HepG2 (cell line): ENCODE data around the gene RPL23. TPM values are rescaled to one million over a fixed set of nuclear protein-coding genes. Genes with fewer than 3 reads are reported as not detected.

ENCODE experiments used
- ADNP ChIP-seq: sonication (generic); formaldehyde crosslinking; IDR thresholded peaks from 2 replicates; pipeline ENCODE4 v1.4.0; 2020; ENCODE audit warnings: missing genetic modification reagents
- CC2D1A ChIP-seq: sonication (generic); formaldehyde crosslinking; IDR thresholded peaks from 2 replicates; pipeline ENCODE4 v1.8.1; 2023; ENCODE audit warnings: mild to moderate bottlenecking, missing genetic modification reagents
- CENPBD1 ChIP-seq: sonication (generic); formaldehyde crosslinking; IDR thresholded peaks from 2 replicates; pipeline ENCODE4 v1.8.0; 2022; ENCODE audit warnings: missing genetic modification reagents, low read depth, mild to moderate bottlenecking, borderline replicate concordance
- CENPT ChIP-seq: sonication (generic); formaldehyde crosslinking; IDR thresholded peaks from 2 replicates; pipeline ENCODE4 v1.8.0; 2022; ENCODE audit warnings: low read depth, mild to moderate bottlenecking, moderate library complexity, missing genetic modification reagents
- DMAP1 ChIP-seq: IDR thresholded peaks from 2 replicates; pipeline ENCODE4 v1.6.1; 2016
- ELF1 ChIP-seq: sonication (generic); formaldehyde crosslinking; IDR thresholded peaks from 2 replicates; pipeline ENCODE4 v1.4.0; 2020; ENCODE audit warnings: missing genetic modification reagents
- ELF4 ChIP-seq: sonication (generic); formaldehyde crosslinking; IDR thresholded peaks from 2 replicates; pipeline ENCODE4 v1.5.0; 2020; ENCODE audit warnings: missing genetic modification reagents, mild to moderate bottlenecking, moderate library complexity, borderline replicate concordance
- GABPA ChIP-seq, 2 experiments: IDR thresholded peaks; 2 replicates each; pipeline ENCODE4 v1.6.1; 2011 to 2016; ENCODE audit warnings: low read depth in 2 of 2, low read length in 1 of 2, missing biosample characterization in 1 of 2, missing genetic modification characterization in 1 of 2
- HNRNPK ChIP-seq: fragments of 200-400 bp; formaldehyde crosslinking; IDR thresholded peaks from 2 replicates; pipeline ENCODE4 v1.6.1; 2018; ENCODE audit warnings: low read length, low read depth, moderate library complexity, mild to moderate bottlenecking; ENCODE audit not compliant: poor library complexity, severe bottlenecking
- IRF9 ChIP-seq: sonication (generic); formaldehyde crosslinking; IDR thresholded peaks from 2 replicates; pipeline ENCODE4 v1.8.0; 2022; ENCODE audit warnings: missing genetic modification reagents, mild to moderate bottlenecking, borderline replicate concordance
- KDM6A ChIP-seq: IDR thresholded peaks from 2 replicates; pipeline ENCODE4 v1.6.1; 2016; ENCODE audit warnings: low read depth
- MAFG ChIP-seq: sonication (generic); formaldehyde crosslinking; IDR thresholded peaks from 2 replicates; pipeline ENCODE4 v1.5.1; 2020; ENCODE audit warnings: mild to moderate bottlenecking, missing genetic modification reagents
- MXD1 ChIP-seq: sonication (generic); formaldehyde crosslinking; IDR thresholded peaks from 2 replicates; pipeline ENCODE4 v1.4.0; 2020; ENCODE audit warnings: mild to moderate bottlenecking, missing genetic modification reagents
- MYPOP ChIP-seq: sonication (generic); formaldehyde crosslinking; IDR thresholded peaks from 2 replicates; pipeline ENCODE4 v1.8.1; 2023; ENCODE audit warnings: mild to moderate bottlenecking, moderate library complexity, missing genetic modification reagents
- NCOA5 ChIP-seq: sonication (generic); formaldehyde crosslinking; IDR thresholded peaks from 2 replicates; pipeline ENCODE4 v1.4.0; 2020; ENCODE audit warnings: missing genetic modification reagents
- SP2 ChIP-seq: sonication (generic); formaldehyde crosslinking; IDR thresholded peaks from 2 replicates; pipeline ENCODE4 v1.5.1; 2020; ENCODE audit warnings: mild to moderate bottlenecking, missing genetic modification reagents
- TBL1XR1 ChIP-seq: fragments of 150-350 bp; IDR thresholded peaks from 2 replicates; pipeline ENCODE4 v1.6.1; 2014; ENCODE audit warnings: borderline replicate concordance, low read length; ENCODE audit not compliant: partially characterized antibody
- TBP ChIP-seq: sonication (generic); formaldehyde crosslinking; IDR thresholded peaks from 2 replicates; pipeline ENCODE4 v1.5.0; 2020; ENCODE audit warnings: missing genetic modification reagents
- ZBTB20 ChIP-seq: sonication (generic); formaldehyde crosslinking; IDR thresholded peaks from 2 replicates; pipeline ENCODE4 v1.8.1; 2023; ENCODE audit warnings: missing genetic modification reagents, low read depth, mild to moderate bottlenecking, borderline replicate concordance
- ZNF160 ChIP-seq: sonication (generic); formaldehyde crosslinking; IDR thresholded peaks from 2 replicates; pipeline ENCODE4 v1.8.0; 2022; ENCODE audit warnings: mild to moderate bottlenecking, inconsistent platforms, missing genetic modification reagents
- ZNF292 ChIP-seq: sonication (generic); formaldehyde crosslinking; IDR thresholded peaks from 2 replicates; pipeline ENCODE4 v1.8.1; 2022; ENCODE audit warnings: mild to moderate bottlenecking, low read depth, missing genetic modification reagents, borderline replicate concordance
- ZNF543 ChIP-seq: sonication (generic); formaldehyde crosslinking; IDR thresholded peaks from 2 replicates; pipeline ENCODE4 v1.4.0; 2020; ENCODE audit warnings: mild to moderate bottlenecking, missing genetic modification reagents
- ZNF567 ChIP-seq: sonication (generic); formaldehyde crosslinking; IDR thresholded peaks from 2 replicates; pipeline ENCODE4 v1.8.1; 2023; ENCODE audit warnings: mild to moderate bottlenecking, missing genetic modification reagents, borderline replicate concordance
- ZNF674 ChIP-seq: sonication (generic); formaldehyde crosslinking; IDR thresholded peaks from 2 replicates; pipeline ENCODE4 v1.5.0; 2020; ENCODE audit warnings: low read depth, mild to moderate bottlenecking, missing genetic modification reagents
- ZNF740 ChIP-seq: sonication (generic); formaldehyde crosslinking; IDR thresholded peaks from 2 replicates; pipeline ENCODE4 v1.4.0; 2020; ENCODE audit warnings: missing genetic modification reagents
- ZNF775 ChIP-seq: sonication (generic); formaldehyde crosslinking; IDR thresholded peaks from 2 replicates; pipeline ENCODE4 v1.4.0; 2020; ENCODE audit warnings: missing genetic modification reagents, mild to moderate bottlenecking, moderate library complexity, borderline replicate concordance
- ZNF816 ChIP-seq: sonication (generic); formaldehyde crosslinking; IDR thresholded peaks from 2 replicates; pipeline ENCODE4 v1.8.0; 2022; ENCODE audit warnings: missing genetic modification reagents, mild to moderate bottlenecking, borderline replicate concordance
- polyA plus RNA-seq, 8 experiments: library from polyadenylated mRNA; depleted of rRNA in 3 of 8; stranded (reverse) in 7 of 8; unstranded in 1 of 8; fragments of >200 nt; fragmentation: Illumina TruSeq in 4 of 8; extraction: Trizol in 4 of 8; gene quantifications; 2 replicates each; pipeline versions ENCODE4 v1.2.1 to v1.2.3, GENCODE V29; 2011 to 2016; ENCODE audit warnings: low read depth in 4 of 8, missing spikeins in 1 of 8, mixed read lengths in 1 of 8; ENCODE audit not compliant: insufficient read depth in 1 of 8
- total RNA-seq, 5 experiments: library from RNA; depleted of rRNA; stranded (reverse); fragments of >200 nt; fragmentation: Illumina TruSeq; extraction: Trizol; gene quantifications; 2 replicates each; pipeline ENCODE4 v1.2.3, GENCODE V29; 2016; ENCODE audit warnings: low read depth in 1 of 5

The RPL23 gene
- total and polyA plus RNA-seq, 2 of the 13 experiments (the other 11 are each of a cell fraction or from before 2014, with no cell fraction given), result 2,790 to 4,860 TPM

DNA sequence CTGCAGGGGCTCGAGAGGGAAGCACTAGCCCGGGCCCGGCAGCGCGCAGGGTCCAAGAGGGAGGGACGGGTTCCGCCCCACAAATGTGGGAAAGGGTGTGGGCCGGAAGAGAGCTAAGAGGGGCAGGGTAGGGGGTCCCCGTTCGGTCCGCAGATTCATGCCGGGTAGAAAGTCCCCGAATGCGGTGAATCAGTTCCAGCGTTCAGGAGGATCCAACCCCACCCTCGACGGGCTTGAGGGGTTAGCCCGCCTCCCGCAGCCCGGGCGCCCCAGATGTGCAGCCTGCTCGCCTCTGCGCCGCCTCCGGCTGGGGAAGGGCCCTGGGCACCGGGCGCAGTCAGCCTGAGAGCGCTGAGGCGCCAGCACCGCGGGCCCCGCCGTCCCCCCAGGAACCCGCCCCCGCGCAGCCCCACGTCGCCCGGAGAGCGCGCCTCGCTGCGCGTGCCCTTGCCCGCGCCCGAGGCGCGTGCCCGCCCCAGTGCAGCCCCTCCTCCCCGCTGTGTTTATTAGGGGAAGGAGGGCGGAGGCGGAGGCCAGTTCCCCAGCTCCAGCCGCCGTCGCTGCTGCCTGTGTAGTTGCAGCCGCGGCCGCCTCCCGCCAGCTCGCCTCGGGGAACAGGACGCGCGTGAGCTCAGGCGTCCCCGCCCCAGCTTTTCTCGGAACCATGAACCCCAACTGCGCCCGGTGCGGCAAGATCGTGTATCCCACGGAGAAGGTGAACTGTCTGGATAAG, 16.2 kb upstream of the RPL23 start, which contains the start of gene LASP1 (continued):
- TF ChIP-seq ZNF775 (no peak), ZBTB20 (0 out of 2 replicates have a peak, but pooled peaks have one; percentile 32), HNRNPK (peak; percentile 55), ZNF567 (CRISPR knock-in tag) (no peak), ZNF292 (CRISPR knock-in tag) (0 out of 2 replicates have a peak, but pooled peaks have one; percentile 2), TBP (no peak; the same call in 1 of the 2 replicates), TBL1XR1 (no peak), GABPA (IDR thresholded peaks at IDR 0.05; ENCODE audit: low read depth, low read length) (no peak; the same call in 1 of the 2 replicates), GABPA (CRISPR knock-in tag; IDR thresholded peaks at IDR 0.05; ENCODE audit: low read depth) (no peak; the same call in 1 of the 2 replicates), ZNF816 (CRISPR knock-in tag) (0 out of 2 replicates have a peak, but pooled peaks have one; percentile 85), KDM6A (CRISPR knock-in tag) (no peak), DMAP1 (CRISPR knock-in tag) (peak; percentile 13; the same call in 1 of the 2 replicates), MAFG (CRISPR knock-in tag) (peak; percentile 61; the same call in 1 of the 2 replicates), SP2 (no peak; the same call in 1 of the 2 replicates), ZNF740 (0 out of 2 replicates have a peak, but pooled peaks have one; percentile 52), ELF1 (CRISPR knock-in tag) (peak; percentile 30; the same call in 1 of the 2 replicates), CC2D1A (CRISPR knock-in tag) (no peak), MXD1 (CRISPR knock-in tag) (peak; percentile 85), MYPOP (no peak; the same call in 1 of the 2 replicates), CENPBD1 (CRISPR knock-in tag) (no peak), ZNF543 (CRISPR knock-in tag) (no peak), ADNP (CRISPR knock-in tag) (no peak), ZNF160 (CRISPR knock-in tag) (peak; percentile 95; the same call in 1 of the 2 replicates), NCOA5 (CRISPR knock-in tag) (no peak), CENPT (CRISPR knock-in tag) (no peak), IRF9 (peak; percentile 93; the same call in 1 of the 2 replicates), ELF4 (CRISPR knock-in tag) (no peak), ZNF674 (CRISPR knock-in tag) (no peak)
